NT2/D1 (cell line): ENCODE data around the gene NEMP2.

Source experiments
- DNase-seq: peaks from one replicate; pipeline ENCODE4 v3.0.0-alpha.2; 2011; ENCODE audit warnings: low read depth, low spot score
- H3K27me3 ChIP-seq: 2 replicates; pipeline ENCODE4 v1.6.0; 2011; ENCODE audit warnings: mild to moderate bottlenecking; ENCODE audit not compliant: insufficient read length, insufficient read depth
- H3K36me3 ChIP-seq: 2 replicates; pipeline ENCODE4 v1.6.1; 2011; ENCODE audit warnings: mild to moderate bottlenecking, low read length, mixed read lengths; ENCODE audit not compliant: insufficient read depth, insufficient read length
- H3K4me1 ChIP-seq: 2 replicates; pipeline ENCODE4 v1.5.1; 2011; ENCODE audit not compliant: insufficient read depth, insufficient read length
- H3K4me3 ChIP-seq: 2 replicates; pipeline ENCODE4 v1.5.1; 2011; ENCODE audit warnings: low read depth; ENCODE audit not compliant: insufficient read length
- H3K9ac ChIP-seq: 2 replicates; pipeline ENCODE4 v1.6.0; 2011; ENCODE audit warnings: low read depth; ENCODE audit not compliant: insufficient read length
- H3K9me3 ChIP-seq: 2 replicates; pipeline ENCODE4 v1.5.1; 2011; ENCODE audit warnings: mild to moderate bottlenecking, low read length; ENCODE audit not compliant: insufficient read depth
- SUZ12 ChIP-seq: IDR thresholded peaks from 2 replicates; pipeline ENCODE4 v1.6.1; 2011; ENCODE audit not compliant: insufficient read length, insufficient read depth; ENCODE audit errors: extremely low read depth
- YY1 ChIP-seq: IDR thresholded peaks from 2 replicates; pipeline ENCODE4 v1.6.1; 2011; ENCODE audit not compliant: insufficient read length, insufficient read depth
- ZNF274 ChIP-seq: IDR thresholded peaks from 2 replicates; pipeline ENCODE4 v1.6.1; 2011; ENCODE audit warnings: mild to moderate bottlenecking, low read depth, low read length

The NEMP2 gene

GRCh38 chr2:190467575-190468083 is 66.9 kb downstream of the NEMP2 start:
- Histone ChIP-seq H3K9me3 (peaks cover 17% of the 10 kb centered on the region; the same call in 1 of the 2 replicates), H3K4me3 (no peak overlapping the region), H3K9ac (no peak overlapping the region), H3K36me3 (no peaks in the 10 kb centered on the region), H3K27me3 (no peaks in the 10 kb centered on the region), H3K4me1 (no peaks in the 10 kb centered on the region)
- TF ChIP-seq YY1: no peak
- TF ChIP-seq SUZ12: no peak
- TF ChIP-seq ZNF274: no peak
- DNase-seq: no peak

GRCh38 chr2:190466819-190467446 is 67.6 kb downstream of the NEMP2 start:
- Histone ChIP-seq H3K27me3 (no peaks in the 10 kb centered on the region), H3K36me3 (no peaks in the 10 kb centered on the region), H3K9me3 (peaks cover 17% of the 10 kb centered on the region; the same call in 1 of the 2 replicates), H3K4me3 (no peak overlapping the region), H3K4me1 (no peaks in the 10 kb centered on the region), H3K9ac (no peak overlapping the region)
- DNase-seq: no peak
- TF ChIP-seq ZNF274 (no peak), YY1 (no peak), SUZ12 (no peak)

- Histone ChIP-seq H3K36me3 (no peaks in the 10 kb centered on the region), H3K4me1 (no peaks in the 10 kb centered on the region), H3K9me3 (no peaks in the 10 kb centered on the region), H3K4me3 (no peak overlapping the region), H3K9ac (no peak overlapping the region), H3K27me3 (no peaks in the 10 kb centered on the region)
- DNase-seq: no peak
- no peak for TF ChIP-seq YY1
- TF ChIP-seq SUZ12: no peak
- no peak for TF ChIP-seq ZNF274
Observed at GRCh38 chr2:190465060-190465459, 69.5 kb downstream of the NEMP2 start.

- Histone ChIP-seq H3K4me1 (no peaks in the 10 kb centered on the region), H3K9me3 (no peaks in the 10 kb centered on the region), H3K4me3 (no peak overlapping the region), H3K9ac (no peak overlapping the region), H3K27me3 (no peaks in the 10 kb centered on the region), H3K36me3 (no peaks in the 10 kb centered on the region)
- TF ChIP-seq ZNF274: no peak
- TF ChIP-seq YY1: no peak
- no peak for DNase-seq
Observed at GRCh38 chr2:190462611-190463010, 71.9 kb downstream of the NEMP2 start.

- Histone ChIP-seq H3K9me3 (no peaks in the 10 kb centered on the region), H3K27me3 (no peaks in the 10 kb centered on the region), H3K36me3 (no peaks in the 10 kb centered on the region), H3K4me1 (no peaks in the 10 kb centered on the region), H3K4me3 (no peak overlapping the region), H3K9ac (no peak overlapping the region)
- TF ChIP-seq YY1 (no peak), SUZ12 (no peak), ZNF274 (no peak)
- no peak for DNase-seq
Observed at GRCh38 chr2:190462181-190462580, 72.3 kb downstream of the NEMP2 start.

- Histone ChIP-seq H3K36me3 (no peaks in the 10 kb centered on the region), H3K9ac (no peak overlapping the region), H3K4me1 (no peaks in the 10 kb centered on the region)
Observed at GRCh38 chr2:190460487-190460886, 74.0 kb downstream of the NEMP2 start.

GRCh38 chr2:190459881-190460280 is 74.6 kb downstream of the NEMP2 start:
- Histone ChIP-seq H3K27me3 (no peaks in the 10 kb centered on the region), H3K36me3 (no peaks in the 10 kb centered on the region), H3K9ac (no peak overlapping the region), H3K9me3 (no peaks in the 10 kb centered on the region), H3K4me1 (no peaks in the 10 kb centered on the region), H3K4me3 (no peak overlapping the region)
- TF ChIP-seq ZNF274 (no peak), YY1 (no peak), SUZ12 (no peak)
- DNase-seq: no peak

More at GRCh38 chr2:190460487-190460886, 74.0 kb downstream of the NEMP2 start:
- no peak overlapping the region for H3K4me3 ChIP-seq
- no peaks in the 10 kb centered on the region for H3K9me3 ChIP-seq
- H3K27me3 ChIP-seq: no peaks in the 10 kb centered on the region
- DNase-seq: no peak
- TF ChIP-seq SUZ12 (no peak), ZNF274 (no peak), YY1 (no peak)
